Left lung (tissue), 10 donors: Measurements from ENCODE around the gene PCSK6. TPM values are rescaled to one million over a fixed set of nuclear protein-coding genes. Genes with fewer than 3 reads are reported as not detected.

Experiments used
- ATAC-seq: fragments of 200-7000 bp; cut with Tn5 transposase; one replicate; pipeline ENCODE4 v1.9.1; 2020; ENCODE audit warnings: moderate library complexity
- DNase-seq, 4 donors: peaks; one replicate each; pipeline ENCODE4 v3.0.0-alpha.2; 2013 to 2020
- H3K27ac ChIP-seq, 2 donors: fragments of 200-600 bp; sonication (generic) in 1 of 2; one replicate each; pipeline versions ENCODE4 v1.5.0 to v1.8.0; 2020 to 2021
- H3K27me3 ChIP-seq, 2 donors: fragments of 200-600 bp; sonication (generic) in 1 of 2; one replicate each; pipeline versions ENCODE4 v1.5.0 to v1.8.0; 2020 to 2021
- H3K36me3 ChIP-seq, 2 donors: fragments of 200-600 bp; sonication (generic) in 1 of 2; one replicate each; pipeline versions ENCODE4 v1.5.0 to v1.8.0; 2020 to 2021
- H3K4me1 ChIP-seq, 2 donors: fragments of 200-600 bp; one replicate each; pipeline ENCODE4 v1.8.0; 2021
- H3K4me3 ChIP-seq, 2 donors: fragments of 200-600 bp; sonication (generic) in 1 of 2; one replicate each; pipeline versions ENCODE4 v1.5.0 to v1.8.0; 2020 to 2021; ENCODE audit warnings: mild to moderate bottlenecking in 1 of 2
- H3K9me3 ChIP-seq, 2 donors: fragments of 200-600 bp; sonication (generic) in 1 of 2; one replicate each; pipeline versions ENCODE4 v1.5.0 to v1.8.0; 2020 to 2021
- intact Hi-C, 2 donors: fragments of 100-400 bp; cut with DNase I; formaldehyde crosslinking; loops; one replicate each; pipeline versions ENCODE4 v1.11.2 to v1.14.2; 2022
- polyA plus RNA-seq, 6 donors: library from polyadenylated mRNA; unstranded; fragments of 120-200 nt; gene quantifications; one replicate each; pipeline ENCODE4 v1.2.1, GENCODE V29; 2013; ENCODE audit not compliant: insufficient read length in 6 of 6
- total RNA-seq, 2 donors: library from RNA; stranded (reverse); fragmentation: NEBNext Ultra II Directional; extraction: Animal tissue kit (Norgen Biotek cat#: 25700); gene quantifications; one replicate each; pipeline ENCODE4 v1.2.1, GENCODE V29; 2021
- TF ChIP-seq, protein P1 (sequence below), 2 donors: fragments of 200-600 bp; sonication (generic) in 1 of 2; IDR thresholded peaks; one replicate each; pipeline versions ENCODE4 v1.5.0 to v1.8.0; 2021; ENCODE audit warnings: antibody characterized with exemption in 2 of 2
- donor health status: DM: no; HTN: yes; CAD: no.
- donor health status: DM: no; HTN: no; CAD: no.

Gene PCSK6
- total and polyA plus RNA-seq, 8 donors, result 7.7 to 25.7 (median 22.8) TPM

- Histone ChIP-seq H3K9me3 (no peaks in the 10 kb centered on the region), H3K27me3 (no peaks in the 10 kb centered on the region), H3K36me3 (no peaks in the 10 kb centered on the region), H3K4me1 (peaks cover 10 to 36% of the 10 kb centered on the region in 2 donors), H3K4me3 (no peak overlapping the region), H3K27ac (no peak overlapping the region)
- TF ChIP-seq, protein P1, sequence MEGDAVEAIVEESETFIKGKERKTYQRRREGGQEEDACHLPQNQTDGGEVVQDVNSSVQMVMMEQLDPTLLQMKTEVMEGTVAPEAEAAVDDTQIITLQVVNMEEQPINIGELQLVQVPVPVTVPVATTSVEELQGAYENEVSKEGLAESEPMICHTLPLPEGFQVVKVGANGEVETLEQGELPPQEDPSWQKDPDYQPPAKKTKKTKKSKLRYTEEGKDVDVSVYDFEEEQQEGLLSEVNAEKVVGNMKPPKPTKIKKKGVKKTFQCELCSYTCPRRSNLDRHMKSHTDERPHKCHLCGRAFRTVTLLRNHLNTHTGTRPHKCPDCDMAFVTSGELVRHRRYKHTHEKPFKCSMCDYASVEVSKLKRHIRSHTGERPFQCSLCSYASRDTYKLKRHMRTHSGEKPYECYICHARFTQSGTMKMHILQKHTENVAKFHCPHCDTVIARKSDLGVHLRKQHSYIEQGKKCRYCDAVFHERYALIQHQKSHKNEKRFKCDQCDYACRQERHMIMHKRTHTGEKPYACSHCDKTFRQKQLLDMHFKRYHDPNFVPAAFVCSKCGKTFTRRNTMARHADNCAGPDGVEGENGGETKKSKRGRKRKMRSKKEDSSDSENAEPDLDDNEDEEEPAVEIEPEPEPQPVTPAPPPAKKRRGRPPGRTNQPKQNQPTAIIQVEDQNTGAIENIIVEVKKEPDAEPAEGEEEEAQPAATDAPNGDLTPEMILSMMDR (IDR thresholded peaks at IDR 0.05), result no peak
- intact Hi-C loops, result loop anchor here (5.0 to 10.0 kb wide), 3 partner anchors 167 to 240 kb away; no protein-coding TSS in a partner anchor
- no peak for DNase-seq
- ATAC-seq, result no peak
Observed at GRCh38 chr15:101254157-101255050, 235.1 kb downstream of the PCSK6 start.

Other genes starting within 250 kb of the PCSK6 start
- gene CHSY1, start 237.7 kb downstream of the PCSK6 start, total RNA-seq, result 10 to 100 TPM; 33.3 to 34.6 TPM
- 10 to 100 TPM; 49.8 to 61.5 (median 53.1) TPM for gene CHSY1, start 237.7 kb downstream of the PCSK6 start, polyA plus RNA-seq
- 10 to 100 TPM; 62.8 to 78.7 TPM for gene SELENOS, start 212.2 kb downstream of the PCSK6 start, total RNA-seq
- 10 to 100 TPM; 43.7 to 55.5 (median 46.0) TPM for gene SELENOS, start 212.2 kb downstream of the PCSK6 start, polyA plus RNA-seq
- gene SNRPA1, start 194.5 kb downstream of the PCSK6 start, total RNA-seq, result 10 to 100 TPM; 34.4 to 49.9 TPM
- gene SNRPA1, start 194.5 kb downstream of the PCSK6 start, polyA plus RNA-seq, result 10 to 100 TPM; 58.0 to 74.2 (median 64.4) TPM
- 10 to 100 TPM; 43.7 to 53.6 TPM for gene TM2D3, start 162.7 kb upstream of the PCSK6 start, total RNA-seq
- gene TM2D3, start 162.7 kb upstream of the PCSK6 start, polyA plus RNA-seq, result 10 to 100 TPM; 53.7 to 67.3 (median 64.0) TPM
- 1 to 10 TPM; 9.3 to 9.8 TPM for gene TARS3, start 234.8 kb upstream of the PCSK6 start, total RNA-seq
- 10 to 100 TPM; 25.3 to 30.2 (median 26.9) TPM for gene TARS3, start 234.8 kb upstream of the PCSK6 start, polyA plus RNA-seq